DOHH2 (cell line): Measurements from ENCODE around the gene GAS7.

Experiments
- CTCF ChIP-seq: fragments of 200-600 bp; sonication (generic); IDR thresholded peaks from one replicate; pipeline ENCODE4 v1.5.1; 2014; ENCODE audit warnings: antibody characterized with exemption, mild to moderate bottlenecking, low read depth, low read length; ENCODE audit not compliant: poor library complexity, severe bottlenecking
- EZH2phosphoT487 ChIP-seq: fragments of 200-600 bp; sonication (generic); IDR thresholded peaks from 2 replicates; pipeline ENCODE4 v1.6.1; 2017; ENCODE audit warnings: borderline replicate concordance, mild to moderate bottlenecking, antibody characterized with exemption, low read length, moderate library complexity, mixed read lengths

DNA sequence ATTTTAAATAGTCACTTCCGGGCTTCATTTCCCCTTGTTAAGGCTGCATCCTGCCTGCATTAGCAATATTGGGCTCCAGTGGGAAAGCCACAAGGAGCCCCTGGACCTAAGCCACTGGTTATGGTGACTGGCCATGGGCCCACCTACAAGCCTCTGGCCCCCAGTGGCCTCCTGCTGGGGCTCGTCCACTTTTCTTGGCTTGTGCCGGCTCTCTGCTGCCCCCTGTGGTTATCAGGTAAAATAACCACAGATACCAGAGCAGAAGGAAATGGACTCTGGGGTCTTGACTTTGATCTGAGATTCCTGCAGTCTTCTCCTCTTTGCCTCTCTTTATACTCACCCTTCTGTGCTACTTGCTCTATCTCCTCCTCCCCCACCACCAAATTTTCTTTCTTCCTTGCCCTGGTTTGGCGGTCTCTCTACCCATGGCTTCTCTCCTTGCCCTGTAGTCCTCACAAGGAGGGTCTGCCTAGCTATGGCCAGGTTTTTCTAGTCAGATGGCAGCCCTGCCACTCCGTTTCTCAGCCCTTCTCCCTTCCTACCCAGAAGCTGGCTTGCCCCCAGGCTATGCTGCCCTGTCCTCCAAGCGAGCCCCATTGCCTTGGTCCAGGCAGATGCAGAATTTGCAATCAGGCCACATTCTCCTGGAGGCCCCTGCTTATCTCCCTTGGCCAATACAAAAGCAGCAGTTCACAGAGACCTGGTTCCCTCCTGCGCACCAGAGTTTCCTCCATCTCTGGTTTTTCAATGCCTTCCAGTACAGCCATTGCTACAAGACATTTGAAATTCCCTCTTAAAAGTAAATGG is 210.4 kb downstream of the GAS7 start:
- TF ChIP-seq CTCF (peak; percentile 92), EZH2phosphoT487 (no peak)
